Measurements from ENCODE around the gene ST8SIA3. TPM values are rescaled to one million over a fixed set of nuclear protein-coding genes. Genes with fewer than 3 reads are reported as not detected.

Gene ST8SIA3
- total RNA-seq, 2 donors from 2014 or later: 1.1 to 1.6 TPM

DNA sequence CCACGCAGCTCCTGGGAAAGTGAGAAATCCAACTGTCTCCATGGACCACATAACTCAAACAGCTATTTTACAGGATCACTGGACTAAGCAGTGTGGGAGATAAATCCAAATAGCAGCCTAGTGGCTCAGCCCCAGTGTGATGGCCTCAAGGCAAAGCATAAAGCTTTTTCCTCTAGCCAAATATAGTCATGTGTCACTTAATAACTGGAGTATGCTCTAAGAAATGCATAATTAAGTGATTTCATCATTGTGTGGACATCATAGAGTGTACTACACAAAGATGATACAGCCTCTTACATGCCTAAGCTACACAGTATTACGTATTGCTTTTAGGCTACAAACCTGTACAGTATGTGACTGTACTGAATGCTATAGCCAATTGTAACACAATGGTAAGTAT lies 31.8 kb upstream of the ST8SIA3 start:
- no peak for DNase-seq
- 75 to 83% methylated on average over 1 of the region's 2 CpGs for WGBS, 2 experiments (ENCODE audit: insufficient coverage in 1 of 2, insufficient read length in 1 of 2)

DNA sequence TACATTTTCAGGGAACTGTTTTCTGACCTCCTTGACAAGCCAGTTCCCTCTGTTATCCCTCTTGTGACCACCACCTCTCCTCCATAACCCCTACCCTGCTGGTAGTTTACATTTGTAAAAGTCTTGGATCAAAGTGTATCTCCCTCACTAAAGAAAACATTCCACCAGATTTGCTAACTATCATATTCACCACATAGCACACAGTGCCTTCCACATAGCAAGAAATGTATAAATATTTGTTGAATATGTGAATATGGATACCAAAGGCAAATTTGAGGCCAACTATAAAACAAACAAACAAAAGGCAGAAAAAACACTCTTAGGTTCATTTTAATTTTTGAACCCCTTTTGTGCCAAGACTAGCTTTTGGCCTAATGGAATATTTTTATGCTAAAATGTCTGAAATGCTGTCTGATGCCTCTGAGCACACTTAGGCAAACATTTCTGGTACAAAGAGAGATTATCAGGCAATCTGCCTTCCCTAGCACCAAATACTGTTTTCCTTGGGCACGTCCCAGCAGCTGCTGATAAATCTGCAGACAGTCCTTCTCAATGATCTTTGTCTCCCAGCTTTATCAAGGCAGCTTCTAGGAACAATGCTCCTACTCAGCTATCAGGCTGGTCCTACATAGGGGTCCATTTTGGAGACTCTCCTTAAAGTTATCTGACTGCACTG lies 26.7 kb upstream of the ST8SIA3 start:
- peaks cover 2% of the 10 kb centered on the region for H3K9me3 Mint-ChIP-seq
- H3K4me1 ChIP-seq (ENCODE audit: control insufficient read depth, insufficient read depth, low read length): peaks cover 13% of the 10 kb centered on the region
- peaks cover 4% of the 10 kb centered on the region for H3K27me3 Mint-ChIP-seq (ENCODE audit: insufficient read depth)
- no peaks in the 10 kb centered on the region for H3K36me3 Mint-ChIP-seq (ENCODE audit: low read depth)
- DNase-seq: no peak
- H3K27me3 ChIP-seq (ENCODE audit: control insufficient read depth, insufficient read depth, low read length, poor library complexity, severe bottlenecking): no peaks in the 10 kb centered on the region
- H3K4me3 ChIP-seq (ENCODE audit: low read length): no peak overlapping the region
- TF ChIP-seq, protein P1, sequence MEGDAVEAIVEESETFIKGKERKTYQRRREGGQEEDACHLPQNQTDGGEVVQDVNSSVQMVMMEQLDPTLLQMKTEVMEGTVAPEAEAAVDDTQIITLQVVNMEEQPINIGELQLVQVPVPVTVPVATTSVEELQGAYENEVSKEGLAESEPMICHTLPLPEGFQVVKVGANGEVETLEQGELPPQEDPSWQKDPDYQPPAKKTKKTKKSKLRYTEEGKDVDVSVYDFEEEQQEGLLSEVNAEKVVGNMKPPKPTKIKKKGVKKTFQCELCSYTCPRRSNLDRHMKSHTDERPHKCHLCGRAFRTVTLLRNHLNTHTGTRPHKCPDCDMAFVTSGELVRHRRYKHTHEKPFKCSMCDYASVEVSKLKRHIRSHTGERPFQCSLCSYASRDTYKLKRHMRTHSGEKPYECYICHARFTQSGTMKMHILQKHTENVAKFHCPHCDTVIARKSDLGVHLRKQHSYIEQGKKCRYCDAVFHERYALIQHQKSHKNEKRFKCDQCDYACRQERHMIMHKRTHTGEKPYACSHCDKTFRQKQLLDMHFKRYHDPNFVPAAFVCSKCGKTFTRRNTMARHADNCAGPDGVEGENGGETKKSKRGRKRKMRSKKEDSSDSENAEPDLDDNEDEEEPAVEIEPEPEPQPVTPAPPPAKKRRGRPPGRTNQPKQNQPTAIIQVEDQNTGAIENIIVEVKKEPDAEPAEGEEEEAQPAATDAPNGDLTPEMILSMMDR (conservative IDR thresholded peaks at IDR 0.05): no peak
- no peaks in the 10 kb centered on the region for H3K9me3 ChIP-seq (ENCODE audit: control insufficient read depth, low read length)
- peaks cover 18% of the 10 kb centered on the region for H3K4me1 Mint-ChIP-seq
- H3K36me3 ChIP-seq (ENCODE audit: control insufficient read depth, insufficient read depth, low read length): no peaks in the 10 kb centered on the region
- WGBS, 2 experiments (ENCODE audit: insufficient coverage in 1 of 2, insufficient read length in 1 of 2): 26 to 58% methylated on average over 1 of the region's 1 CpG
- H3K4me3 Mint-ChIP-seq: no peak overlapping the region
- no peak overlapping the region for H3K9ac ChIP-seq (ENCODE audit: extremely low read depth, low read length, poor library complexity, severe bottlenecking)
- H3K27ac ChIP-seq (ENCODE audit: low read depth, low read length): no peak overlapping the region
- no peak overlapping the region for H3K27ac Mint-ChIP-seq

More for the DNA sequence above, 31.8 kb upstream of the ST8SIA3 start:
- TF ChIP-seq, protein P1 (conservative IDR thresholded peaks at IDR 0.05): no peak
- Histone ChIP-seq H3K9ac (ENCODE audit: extremely low read depth, low read length, poor library complexity, severe bottlenecking) (no peak overlapping the region), H3K4me3 (ENCODE audit: low read length) (peak overlapping the region; percentile 27), H3K36me3 (ENCODE audit: control insufficient read depth, insufficient read depth, low read length) (no peaks in the 10 kb centered on the region), H3K27ac (ENCODE audit: low read depth, low read length) (no peak overlapping the region), H3K27me3 (ENCODE audit: control insufficient read depth, insufficient read depth, low read length, poor library complexity, severe bottlenecking) (no peaks in the 10 kb centered on the region), H3K9me3 (ENCODE audit: control insufficient read depth, low read length) (peaks cover 9% of the 10 kb centered on the region), H3K4me1 (ENCODE audit: control insufficient read depth, insufficient read depth, low read length) (peaks cover 10% of the 10 kb centered on the region)
- Mint-ChIP-seq H3K36me3 (ENCODE audit: low read depth) (no peaks in the 10 kb centered on the region), H3K4me3 (no peak overlapping the region), H3K9me3 (no peaks in the 10 kb centered on the region), H3K27ac (no peak overlapping the region), H3K4me1 (peaks cover 12% of the 10 kb centered on the region), H3K27me3 (ENCODE audit: insufficient read depth) (peaks cover 16% of the 10 kb centered on the region)

DNA sequence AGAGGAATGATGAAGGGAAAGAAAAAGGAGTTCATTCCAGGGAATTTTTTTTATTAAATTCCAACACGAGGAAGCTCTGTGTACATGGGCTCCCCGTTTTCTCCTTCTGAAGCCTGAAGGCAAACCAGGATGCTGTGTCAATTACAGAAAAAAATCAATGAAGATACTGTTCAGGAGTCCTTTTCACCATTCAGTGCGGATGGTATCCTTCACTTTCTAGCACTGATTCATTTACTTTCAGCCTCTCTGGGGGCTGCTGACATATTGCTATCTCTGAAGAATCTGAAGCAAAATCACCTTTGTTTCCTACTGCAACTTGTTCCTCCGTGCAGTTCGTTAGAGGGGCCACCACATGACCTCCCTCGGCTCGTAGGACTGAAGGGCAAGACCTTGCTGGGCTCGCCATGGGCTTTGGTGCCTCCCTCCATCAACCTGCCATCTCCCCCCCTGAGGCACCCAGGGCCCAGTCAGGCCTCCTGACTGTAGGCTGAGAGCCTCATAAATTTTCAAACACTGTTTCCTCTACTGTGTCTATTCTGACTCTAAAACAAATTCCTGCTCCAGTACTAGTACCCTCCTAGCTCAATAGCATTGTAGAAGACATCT lies 25.5 kb upstream of the ST8SIA3 start:
- no peak overlapping the region for H3K4me3 ChIP-seq (ENCODE audit: low read length)
- peaks cover 2% of the 10 kb centered on the region for H3K9me3 Mint-ChIP-seq
- H3K36me3 ChIP-seq (ENCODE audit: control insufficient read depth, insufficient read depth, low read length): no peaks in the 10 kb centered on the region
- H3K27ac Mint-ChIP-seq: no peak overlapping the region
- no peaks in the 10 kb centered on the region for H3K27me3 ChIP-seq (ENCODE audit: control insufficient read depth, insufficient read depth, low read length, poor library complexity, severe bottlenecking)
- TF ChIP-seq, protein P1 (conservative IDR thresholded peaks at IDR 0.05): no peak
- H3K4me1 ChIP-seq (ENCODE audit: control insufficient read depth, insufficient read depth, low read length): peaks cover 11% of the 10 kb centered on the region
- no peaks in the 10 kb centered on the region for H3K9me3 ChIP-seq (ENCODE audit: control insufficient read depth, low read length)
- peaks cover 4% of the 10 kb centered on the region for H3K27me3 Mint-ChIP-seq (ENCODE audit: insufficient read depth)
- H3K27ac ChIP-seq (ENCODE audit: low read depth, low read length): no peak overlapping the region
- H3K9ac ChIP-seq (ENCODE audit: extremely low read depth, low read length, poor library complexity, severe bottlenecking): no peak overlapping the region
- WGBS, 2 experiments (ENCODE audit: insufficient coverage in 1 of 2, insufficient read length in 1 of 2): 92 to 93% methylated on average over 7 to 8 of the region's 8 CpGs
- H3K4me1 Mint-ChIP-seq: peaks cover 18% of the 10 kb centered on the region
- no peaks in the 10 kb centered on the region for H3K36me3 Mint-ChIP-seq (ENCODE audit: low read depth)
- no peak overlapping the region for H3K4me3 Mint-ChIP-seq
- no peak for DNase-seq

Measured in endodermal cell (in vitro differentiated cells).